Measurements from ENCODE around the gene VWF.
"Not testable (repeated sequence)": the region's sequence is repeated elsewhere in the genome, so short reads cannot be mapped to it uniquely, and the experiment has no call there.

VWF gene

GRCh38 chr12:6124411-6125309 is at the start of gene VWF:
Gene VWF, minus strand, starts transcription at chr12:6124670. Its CDS starts 1,474 bp downstream, at chr12:6123196.
- DNase-seq, result no peak

- no peak for DNase-seq
These were observed 48.4 kb upstream of the VWF start for GRCh38 chr12:6172862-6173261.

- DNase-seq, result no peak
These were observed 47.6 kb upstream of the VWF start for GRCh38 chr12:6172086-6172485.

- no peak for DNase-seq
These were observed 47.0 kb upstream of the VWF start for GRCh38 chr12:6171409-6172015.

- DNase-seq, result no peak
These were observed 43.1 kb upstream of the VWF start for GRCh38 chr12:6167327-6168280.

- DNase-seq, result no peak
These were observed 42.3 kb upstream of the VWF start for GRCh38 chr12:6166808-6167207.

GRCh38 chr12:6165395-6165794 is 40.9 kb upstream of the VWF start:
- no peak for DNase-seq

GRCh38 chr12:6163416-6164060 is 39.1 kb upstream of the VWF start:
- DNase-seq, result no peak

- DNase-seq, result no peak
These were observed 36.8 kb upstream of the VWF start for GRCh38 chr12:6161124-6161882.

GRCh38 chr12:6160049-6160649 is 35.7 kb upstream of the VWF start:
- DNase-seq, result not testable (repeated sequence)

- not testable (repeated sequence) for DNase-seq
These were observed 34.9 kb upstream of the VWF start for GRCh38 chr12:6159166-6160011.

- DNase-seq, result no peak
These were observed 34.3 kb upstream of the VWF start for GRCh38 chr12:6158749-6159148.

- DNase-seq, result no peak
These were observed 33.8 kb upstream of the VWF start for GRCh38 chr12:6158255-6158654.

- DNase-seq, result no peak
These were observed 33.0 kb upstream of the VWF start for GRCh38 chr12:6157482-6157881.

- DNase-seq, result no peak
These were observed 30.4 kb upstream of the VWF start for GRCh38 chr12:6154730-6155459.

- DNase-seq, result not testable (repeated sequence)
These were observed 24.3 kb upstream of the VWF start for GRCh38 chr12:6148722-6149121.

GRCh38 chr12:6148061-6148460 is 23.6 kb upstream of the VWF start:
- DNase-seq, result no peak

- DNase-seq, result no peak
These were observed 22.5 kb upstream of the VWF start for GRCh38 chr12:6146951-6147350.

- no peak for DNase-seq
These were observed 22.0 kb upstream of the VWF start for GRCh38 chr12:6146509-6146908.

GRCh38 chr12:6145564-6145963 is 21.1 kb upstream of the VWF start:
- no peak for DNase-seq
